Thoracic aorta (tissue), 2 donors: ENCODE data around the gene HOXC10. TPM values are rescaled to one million over a fixed set of nuclear protein-coding genes. Genes with fewer than 3 reads are reported as not detected.

Experiments
- ATAC-seq: fragments of 150-250 bp; one replicate; pipeline ENCODE4 v1.8.0; 2017; ENCODE audit warnings: low read depth; ENCODE audit not compliant: insufficient number of reproducible peaks, low FRiP score
- DNase-seq: peaks from one replicate; pipeline ENCODE4 v3.0.0-alpha.2; 2020; ENCODE audit warnings: low spot score
- H3K27ac ChIP-seq, 2 donors: fragments of 200-600 bp; sonication (generic); 1 replicate in 1 of 2; 2 replicates in 1 of 2; pipeline ENCODE4 v1.5.1; 2016; ENCODE audit warnings: mild to moderate bottlenecking in 2 of 2, moderate library complexity in 2 of 2
- H3K27me3 ChIP-seq: fragments of 200-600 bp; sonication (generic); replicated peaks from 2 replicates; pipeline ENCODE4 v1.6.0; 2016; ENCODE audit warnings: mild to moderate bottlenecking; ENCODE audit not compliant: insufficient read depth
- H3K36me3 ChIP-seq: fragments of 200-600 bp; sonication (generic); one replicate; pipeline ENCODE4 v1.5.1; 2016
- H3K4me1 ChIP-seq, 2 donors: fragments of 200-600 bp; sonication (generic); 1 replicate in 1 of 2; 2 replicates in 1 of 2; pipeline versions ENCODE4 v1.5.1 to v1.6.0; 2016; ENCODE audit warnings: low read depth in 2 of 2, mild to moderate bottlenecking in 1 of 2; ENCODE audit not compliant: control insufficient read depth in 1 of 2
- H3K4me3 ChIP-seq: fragments of 200-600 bp; sonication (generic); 2 replicates; pipeline ENCODE4 v1.5.1; 2016; ENCODE audit warnings: mild to moderate bottlenecking
- H3K9me3 ChIP-seq: fragments of 200-600 bp; sonication (generic); 2 replicates; pipeline ENCODE4 v1.5.1; 2016
- CTCF ChIP-seq: fragments of 200-600 bp; sonication (generic); IDR thresholded peaks from one replicate; pipeline ENCODE4 v1.5.1; 2019; ENCODE audit warnings: antibody characterized with exemption
- total RNA-seq, 2 donors: library from RNA; depleted of rRNA; stranded (reverse); fragments of >200 nt; gene quantifications; one replicate each; pipeline versions ENCODE4 v1.1.0 to v1.2.3, GENCODE V29; 2016

HOXC10 gene
- total RNA-seq, 2 donors from 2014 or later = not detected

GRCh38 chr12:54002278-54002914 is 17.4 kb downstream of the HOXC10 start:
- Histone ChIP-seq H3K36me3 (no peaks in the 10 kb centered on the region), H3K27me3 (peaks cover 25% of the 10 kb centered on the region), H3K27ac (no peak overlapping the region), H3K9me3 (no peaks in the 10 kb centered on the region), H3K4me1 (peaks cover 12 to 23% of the 10 kb centered on the region in 2 donors), H3K4me3 (no peak overlapping the region)
- DNase-seq (no peak), ATAC-seq (no peak)
- TF ChIP-seq CTCF = no peak

GRCh38 chr12:54002915-54003389 is 18.0 kb downstream of the HOXC10 start:
- H3K27me3 ChIP-seq = peaks cover 25% of the 10 kb centered on the region
- no peak overlapping the region for H3K27ac ChIP-seq
- no peaks in the 10 kb centered on the region for H3K9me3 ChIP-seq
- no peak for TF ChIP-seq CTCF
- H3K36me3 ChIP-seq = no peaks in the 10 kb centered on the region
- peaks cover 12 to 23% of the 10 kb centered on the region in 2 donors for H3K4me1 ChIP-seq
- no peak for ATAC-seq
- no peak for DNase-seq
- no peak overlapping the region for H3K4me3 ChIP-seq

- H3K4me3 ChIP-seq = no peak overlapping the region
- no peak overlapping the region for H3K27ac ChIP-seq
- H3K36me3 ChIP-seq = no peaks in the 10 kb centered on the region
- peaks cover 12 to 23% of the 10 kb centered on the region in 2 donors for H3K4me1 ChIP-seq
- DNase-seq (no peak), ATAC-seq (no peak)
- H3K9me3 ChIP-seq = no peaks in the 10 kb centered on the region
- H3K27me3 ChIP-seq = peaks cover 25% of the 10 kb centered on the region
- TF ChIP-seq CTCF = no peak
Measured at GRCh38 chr12:54003625-54004024, 18.7 kb downstream of the HOXC10 start.

- DNase-seq (no peak), ATAC-seq (no peak)
- Histone ChIP-seq H3K4me3 (no peak overlapping the region), H3K9me3 (no peaks in the 10 kb centered on the region), H3K27ac (no peak overlapping the region), H3K36me3 (no peaks in the 10 kb centered on the region), H3K27me3 (peaks cover 25% of the 10 kb centered on the region), H3K4me1 (peaks cover 12 to 24% of the 10 kb centered on the region in 2 donors)
- no peak for TF ChIP-seq CTCF
Measured at GRCh38 chr12:54004063-54004840, 19.3 kb downstream of the HOXC10 start.

GRCh38 chr12:54004841-54005530 is 20.0 kb downstream of the HOXC10 start:
- no peaks in the 10 kb centered on the region for H3K36me3 ChIP-seq
- no peak for TF ChIP-seq CTCF
- no peak overlapping the region for H3K27ac ChIP-seq
- peaks cover 10 to 23% of the 10 kb centered on the region in 2 donors for H3K4me1 ChIP-seq
- no peak for ATAC-seq
- H3K4me3 ChIP-seq = no peak overlapping the region
- no peaks in the 10 kb centered on the region for H3K9me3 ChIP-seq
- H3K27me3 ChIP-seq = peaks cover 19% of the 10 kb centered on the region
- DNase-seq = no peak
